Subcutaneous adipose tissue (tissue), 4 donors: ENCODE results near the gene WBP1. TPM values are rescaled to one million over a fixed set of nuclear protein-coding genes. Genes with fewer than 3 reads are reported as not detected.

Source experiments
- CTCF ChIP-seq: fragments of 450-650 bp; IDR thresholded peaks from one replicate; pipeline ENCODE4 v1.5.1; 2016; ENCODE audit warnings: low read depth, mild to moderate bottlenecking, control low read depth, antibody characterized with exemption, moderate library complexity
- total RNA-seq, 4 donors: library from RNA; depleted of rRNA; stranded (reverse); fragments of >200 nt; gene quantifications; one replicate each; pipeline ENCODE4 v1.1.0, GENCODE V29; 2016

The WBP1 gene
- total RNA-seq, 4 donors from 2014 or later, result 18.9 to 55.3 (median 47.8) TPM

GRCh38 chr2:74424139-74424992 lies 33.9 kb upstream of the WBP1 start:
- no peak for TF ChIP-seq CTCF

GRCh38 chr2:74424995-74425406 lies 33.2 kb upstream of the WBP1 start:
- TF ChIP-seq CTCF, result no peak

DNA sequence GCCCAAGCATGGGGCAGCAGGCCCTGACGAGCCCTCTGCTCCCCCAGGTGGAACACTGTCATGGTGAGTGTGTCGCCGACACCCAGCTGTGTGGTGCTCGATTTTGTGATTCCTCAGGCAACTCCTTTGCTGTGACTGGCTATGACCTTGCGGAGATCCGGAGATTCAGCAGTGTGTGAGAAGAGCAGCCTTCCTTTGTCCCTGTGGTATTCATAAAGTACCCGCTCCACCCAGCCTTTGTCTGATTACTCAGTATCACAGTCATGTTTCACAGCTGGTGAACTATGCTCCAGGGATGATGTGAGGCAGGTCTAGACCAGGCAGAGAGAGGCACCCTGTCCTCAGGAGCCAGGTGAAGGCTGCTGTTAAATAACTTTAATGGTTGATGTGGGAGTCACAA lies 32.7 kb upstream of the WBP1 start:
- no peak for TF ChIP-seq CTCF

- TF ChIP-seq CTCF, result no peak
Observed at GRCh38 chr2:74426181-74426758, 32.0 kb upstream of the WBP1 start.

GRCh38 chr2:74427551-74427950 lies 30.7 kb upstream of the WBP1 start:
- TF ChIP-seq CTCF, result no peak

- TF ChIP-seq CTCF, result no peak
Observed at GRCh38 chr2:74428675-74429074, 29.6 kb upstream of the WBP1 start.
